GM12878 (cell line): ENCODE results near the gene PRKAB1. TPM values are rescaled to one million over a fixed set of nuclear protein-coding genes. Genes with fewer than 3 reads are reported as not detected.

Experiments
- ATAC-seq: fragments of 200-7000 bp; cut with Tn5 transposase; 3 replicates; pipeline ENCODE4 v1.9.1; 2020; ENCODE audit warnings: mild to moderate bottlenecking, moderate library complexity
- BruUV-seq: library from RNA; stranded (reverse); fragments of 400-500 nt; replicated peaks from 2 replicates; lab custom pipeline; 2021; lab: Mats Ljungman, UMichigan
- CTCF ChIA-PET: fragments of 300-600 bp; sonication (Branson Sonifier 250); formaldehyde crosslinking; extraction: SDS; loops from one replicate; lab custom pipeline; 2021; ENCODE audit warnings: inconsistent platforms; lab: Yijun Ruan, JAX
- POLR2A ChIA-PET: fragments of 350-600 bp; formaldehyde crosslinking; extraction: SDS; loops from one replicate; lab custom pipeline; 2021; ENCODE audit warnings: inconsistent platforms; lab: Charles Lee
- RAD21 ChIA-PET: fragments of 300-600 bp; sonication (Branson Sonifier 250); formaldehyde crosslinking; loops from one replicate; lab custom pipeline; 2023; ENCODE audit warnings: antibody characterized with exemption; ENCODE audit not compliant: unreplicated experiment; lab: Charles Lee
- SMC1A ChIA-PET: fragments of 300-600 bp; sonication (Branson Sonifier 250); formaldehyde crosslinking; loops from one replicate; lab custom pipeline; 2023; ENCODE audit not compliant: unreplicated experiment, uncharacterized antibody; lab: Charles Lee
- DNase-seq: peaks from one replicate; pipeline ENCODE4 v3.0.0-alpha.2; 2011; ENCODE audit warnings: low read depth, low spot score
- FAIRE-seq: peaks from 3 replicates; lab custom pipeline; 2011; peaks lifted over from hg19 to GRCh38; lab: Jason Lieb, UNC
- H2AFZ ChIP-seq: 2 replicates; pipeline ENCODE4 v1.6.0; 2011; ENCODE audit warnings: low read depth, low read length, control low read depth; ENCODE audit not compliant: control insufficient read depth
- H3K27ac ChIP-seq: 2 replicates; pipeline ENCODE4 v1.5.1; 2011; ENCODE audit warnings: control low read depth; ENCODE audit not compliant: control insufficient read depth, insufficient read depth
- H3K27me3 ChIP-seq, 2 experiments: replicated peaks in 1 of 2; 2 replicates each; pipeline versions ENCODE4 v1.6.0 to v1.6.1; 2011; ENCODE audit warnings: low read length in 1 of 2; ENCODE audit not compliant: control insufficient read depth in 2 of 2, insufficient read depth in 2 of 2
- H3K36me3 ChIP-seq, 2 experiments: 2 replicates each; pipeline ENCODE4 v1.5.1; 2011; ENCODE audit warnings: low read length in 1 of 2; ENCODE audit not compliant: control insufficient read depth in 2 of 2, insufficient read depth in 2 of 2
- H3K4me1 ChIP-seq: 2 replicates; pipeline ENCODE4 v1.6.1; 2011; ENCODE audit warnings: mild to moderate bottlenecking, low read length, moderate library complexity, mixed read lengths; ENCODE audit not compliant: control insufficient read depth, insufficient read depth
- H3K4me2 ChIP-seq: 2 replicates; pipeline ENCODE4 v1.6.0; 2011; ENCODE audit warnings: control low read depth; ENCODE audit not compliant: control insufficient read depth, insufficient read depth
- H3K4me3 ChIP-seq: fragments of 200-600 bp; sonication (generic); 2 replicates; pipeline ENCODE4 v1.5.1; 2016
- H3K79me2 ChIP-seq: 2 replicates; pipeline ENCODE4 v1.6.0; 2011; ENCODE audit warnings: low read length; ENCODE audit not compliant: control insufficient read depth, insufficient read depth
- H3K9ac ChIP-seq: 2 replicates; pipeline ENCODE4 v1.8.0; 2011; ENCODE audit warnings: low read length, control low read depth, mixed read lengths; ENCODE audit not compliant: control insufficient read depth, insufficient read depth
- H3K9me3 ChIP-seq: replicated peaks from 3 replicates; pipeline ENCODE4 v1.5.1; 2011; ENCODE audit warnings: mild to moderate bottlenecking, low read length; ENCODE audit not compliant: control insufficient read depth, insufficient read depth
- H4K20me1 ChIP-seq: 2 replicates; pipeline ENCODE4 v1.6.0; 2011; ENCODE audit not compliant: control insufficient read depth, insufficient read depth
- E4F1 ChIP-seq: fragments of 450-650 bp; IDR thresholded peaks from 2 replicates; pipeline ENCODE4 v1.6.1; 2018; ENCODE audit warnings: borderline replicate concordance, mild to moderate bottlenecking; ENCODE audit not compliant: partially characterized antibody
- JUNB ChIP-seq: IDR thresholded peaks from 2 replicates; pipeline ENCODE4 v1.6.1; 2016; ENCODE audit warnings: antibody characterized with exemption, mild to moderate bottlenecking
- WGBS: methylation state at CpG from one replicate; pipeline ENCODE4 v1.1.6; 2016; ENCODE audit warnings: low lambda C conversion rate; ENCODE audit not compliant: insufficient replicate concordance, insufficient coverage; ENCODE audit errors: missing lambda C conversion rate; 5-methylcytosine and 5-hydroxymethylcytosine counted together
- in situ Hi-C: fragments of 300-500 bp; cut with MboI; formaldehyde crosslinking; loops from 9 replicates; pipeline ENCODE4 v1.14.3; 2018; ENCODE audit warnings: mixed read lengths
- intact Hi-C: fragments of 100-400 bp; cut with micrococcal nuclease; formaldehyde crosslinking; loops from one replicate; pipeline ENCODE4 v1.14.2; 2022; ENCODE audit not compliant: unreplicated experiment
- polyA plus RNA-seq, 11 experiments: library from polyadenylated mRNA; depleted of rRNA in 4 of 11; unstranded in 6 of 11; stranded (reverse) in 5 of 11; fragments of >200 nt; fragmentation: Nextera tagmentation in 4 of 11; fragmentation: Illumina TruSeq in 1 of 11; extraction: Ambion mirVana in 4 of 11; extraction: Trizol in 1 of 11; gene quantifications; 1 replicate in 1 of 11; 2 replicates in 10 of 11; pipeline versions ENCODE4 v1.2.1 to v1.2.3, GENCODE V29; 2011 to 2016; ENCODE audit warnings: inconsistent platforms in 2 of 11, missing spikeins in 2 of 11, low read depth in 1 of 11
- total RNA-seq, 4 experiments: library from RNA; depleted of rRNA in 3 of 4; stranded (reverse); fragments of >200 nt in 3 of 4; fragmentation: Illumina TruSeq in 1 of 4; extraction: Trizol in 1 of 4; gene quantifications; 2 replicates each; pipeline versions ENCODE4 v1.2.1 to v1.2.3, GENCODE V29; 2013 to 2021
- TF ChIP-seq, protein P1 (sequence below): IDR thresholded peaks from 2 replicates; pipeline ENCODE4 v1.6.1; 2011; ENCODE audit warnings: borderline replicate concordance, low read depth, mild to moderate bottlenecking, moderate library complexity, mixed read lengths, low read length; ENCODE audit not compliant: insufficient read depth; ENCODE audit errors: extremely low read length

PRKAB1 gene
- total and polyA plus RNA-seq, 10 of the 15 experiments (the other 5 are each of a cell fraction or from before 2014, with no cell fraction given), result 24.6 to 85.0 (median 50.6) TPM

- POLR2A ChIA-PET, result no interaction called here
- in situ Hi-C loops, result no loop called here
- H3K9ac ChIP-seq, result no peak overlapping the region
- TF ChIP-seq E4F1 (no peak), JUNB (peak; percentile 75)
- TF ChIP-seq, protein P1, sequence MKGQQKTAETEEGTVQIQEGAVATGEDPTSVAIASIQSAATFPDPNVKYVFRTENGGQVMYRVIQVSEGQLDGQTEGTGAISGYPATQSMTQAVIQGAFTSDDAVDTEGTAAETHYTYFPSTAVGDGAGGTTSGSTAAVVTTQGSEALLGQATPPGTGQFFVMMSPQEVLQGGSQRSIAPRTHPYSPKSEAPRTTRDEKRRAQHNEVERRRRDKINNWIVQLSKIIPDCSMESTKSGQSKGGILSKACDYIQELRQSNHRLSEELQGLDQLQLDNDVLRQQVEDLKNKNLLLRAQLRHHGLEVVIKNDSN, result no peak
- H3K36me3 ChIP-seq, result no peaks in the 10 kb centered on the region
- H3K27me3 ChIP-seq, result no peaks in the 10 kb centered on the region
- CTCF ChIA-PET, result interaction anchor here (1.3 kb wide), 1 partner anchor 77 kb away, joined by 7 read pairs; no protein-coding TSS in a partner anchor
- ATAC-seq (no peak), FAIRE-seq (no peak), DNase-seq (no peak)
- 5% methylated on average over 2 of the region's 2 CpGs for WGBS
- no TSS peak for BruUV-seq
- RAD21 ChIA-PET, result no interaction called here
- H4K20me1 ChIP-seq, result no peaks in the 10 kb centered on the region
- H3K27ac ChIP-seq, result no peak overlapping the region
- H3K4me3 ChIP-seq, result no peak overlapping the region
- H3K79me2 ChIP-seq, result no peaks in the 10 kb centered on the region
- no peak overlapping the region for H2AFZ ChIP-seq
- no peak overlapping the region for H3K4me2 ChIP-seq
- H3K4me1 ChIP-seq, result no peaks in the 10 kb centered on the region
- H3K9me3 ChIP-seq, result no peaks in the 10 kb centered on the region; the same call in 2 of the 3 replicates
- SMC1A ChIA-PET, result no interaction called here
- intact Hi-C loops, result no loop called here
These were observed 46.1 kb upstream of the PRKAB1 start for GRCh38 chr12:119621878-119622277.
